SK-N-SH treated with all-trans-retinoic acid at 6 μM for 48 hours (cell line): ENCODE measurements around the gene TP53AIP1.

Source experiments
- ARNTL ChIP-seq: fragments of 450-650 bp; formaldehyde crosslinking; IDR thresholded peaks from 2 replicates; pipeline ENCODE4 v1.5.0; 2020; ENCODE audit warnings: low read depth, mild to moderate bottlenecking, moderate library complexity, borderline replicate concordance
- CREB5 ChIP-seq: fragments of 250-450 bp; sonication (Bioruptor Pico); IDR thresholded peaks from 2 replicates; pipeline ENCODE4 v1.5.1; 2020; ENCODE audit warnings: low read depth, mild to moderate bottlenecking, moderate library complexity
- ESRRG ChIP-seq: fragments of 250-450 bp; sonication (Bioruptor Pico); IDR thresholded peaks from 2 replicates; pipeline ENCODE4 v1.6.1; 2021; ENCODE audit warnings: mild to moderate bottlenecking
- GLIS3 ChIP-seq: fragments of 250-450 bp; sonication (Bioruptor Pico); IDR thresholded peaks from 2 replicates; pipeline ENCODE4 v1.5.0; 2020; ENCODE audit warnings: mild to moderate bottlenecking, moderate library complexity
- RARB ChIP-seq: fragments of 250-450 bp; sonication (Bioruptor Pico); IDR thresholded peaks from 2 replicates; pipeline ENCODE4 v1.8.0; 2021; ENCODE audit warnings: mild to moderate bottlenecking, moderate library complexity
- TCF4 ChIP-seq: fragments of 250-450 bp; sonication (Bioruptor Pico); IDR thresholded peaks from 2 replicates; pipeline ENCODE4 v1.8.0; 2021; ENCODE audit warnings: mild to moderate bottlenecking, moderate library complexity, borderline replicate concordance
- ZC3H10 ChIP-seq: fragments of 250-450 bp; sonication (Bioruptor Pico); IDR thresholded peaks from 2 replicates; pipeline ENCODE4 v1.5.1; 2021; ENCODE audit warnings: mild to moderate bottlenecking, moderate library complexity
- ZNF565 ChIP-seq: fragments of 450-650 bp; formaldehyde crosslinking; conservative IDR thresholded peaks from 2 replicates; pipeline ENCODE4 v1.5.0; 2020; ENCODE audit warnings: low read depth, mild to moderate bottlenecking, moderate library complexity
- ZNF70 ChIP-seq: fragments of 450-650 bp; formaldehyde crosslinking; IDR thresholded peaks from 2 replicates; pipeline ENCODE4 v1.5.0; 2020; ENCODE audit warnings: mild to moderate bottlenecking, moderate library complexity

- TF ChIP-seq RARB (CRISPR knock-in tag), result no peak
- no peak for TF ChIP-seq ZC3H10 (CRISPR knock-in tag)
- TF ChIP-seq TCF4 (CRISPR knock-in tag), result no peak
- TF ChIP-seq ESRRG, result no peak
- TF ChIP-seq ARNTL (CRISPR knock-in tag), result no peak
- TF ChIP-seq ZNF565 (CRISPR knock-in tag), result no peak
- TF ChIP-seq GLIS3 (CRISPR knock-in tag), result no peak
- TF ChIP-seq ZNF70, result no peak
- no peak for TF ChIP-seq CREB5 (CRISPR knock-in tag)
These were observed 40.8 kb downstream of the TP53AIP1 start for GRCh38 chr11:128901653-128902514.
